ENCODE data around the gene MOCS3. TPM values are rescaled to one million over a fixed set of nuclear protein-coding genes. Genes with fewer than 3 reads are reported as not detected.
"Not testable (repeated sequence)": the region's sequence is repeated elsewhere in the genome, so short reads cannot be mapped to it uniquely, and the experiment has no call there.

The MOCS3 gene
- total RNA-seq, 1 experiment from 2014 or later, result 13.2 TPM

DNA sequence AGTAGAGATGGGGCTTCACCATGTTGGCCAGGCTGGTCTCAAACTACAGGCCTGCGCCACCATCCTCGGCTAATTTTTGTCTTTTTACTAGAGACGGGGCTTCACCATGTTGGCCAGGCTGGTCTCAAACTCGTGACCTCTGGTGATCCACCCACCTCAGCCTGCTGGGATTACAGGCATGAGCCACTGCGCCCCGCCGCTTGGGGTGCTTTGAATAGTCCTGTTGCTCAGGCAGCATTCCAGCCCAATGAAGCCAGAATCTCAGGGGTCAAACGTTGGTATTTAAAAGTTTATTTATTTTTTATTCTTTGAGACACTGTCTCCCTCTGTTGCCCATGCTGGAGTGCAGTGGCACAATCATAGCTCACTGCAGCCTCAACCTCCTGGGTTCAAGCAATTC is 11.3 kb downstream of the MOCS3 start:
- Mint-ChIP-seq H3K36me3 (ENCODE audit: insufficient read depth, unreplicated experiment) (no peaks in the 10 kb centered on the region), H3K27ac (ENCODE audit: unreplicated experiment) (no peak overlapping the region), H3K27me3 (ENCODE audit: unreplicated experiment) (peaks cover 79% of the 10 kb centered on the region), H3K9me3 (ENCODE audit: low read depth, unreplicated experiment) (no peaks in the 10 kb centered on the region), H3K4me3 (ENCODE audit: low read depth, unreplicated experiment) (no peak overlapping the region), H3K4me1 (ENCODE audit: low read depth, unreplicated experiment) (no peaks in the 10 kb centered on the region)
- DNase-seq, result no peak
- TF ChIP-seq CTCF (IDR thresholded peaks at IDR 0.05; ENCODE audit: unreplicated experiment), result no peak
- BruUV-seq (replicated peaks), result no TSS peak
- CTCF ChIA-PET, result interaction anchor here (0.7 kb wide), 1 partner anchor 11 kb away, joined by 3 read pairs; no protein-coding TSS in a partner anchor
- intact Hi-C loops (cut with micrococcal nuclease; ENCODE audit: unreplicated experiment), result no loop called here

DNA sequence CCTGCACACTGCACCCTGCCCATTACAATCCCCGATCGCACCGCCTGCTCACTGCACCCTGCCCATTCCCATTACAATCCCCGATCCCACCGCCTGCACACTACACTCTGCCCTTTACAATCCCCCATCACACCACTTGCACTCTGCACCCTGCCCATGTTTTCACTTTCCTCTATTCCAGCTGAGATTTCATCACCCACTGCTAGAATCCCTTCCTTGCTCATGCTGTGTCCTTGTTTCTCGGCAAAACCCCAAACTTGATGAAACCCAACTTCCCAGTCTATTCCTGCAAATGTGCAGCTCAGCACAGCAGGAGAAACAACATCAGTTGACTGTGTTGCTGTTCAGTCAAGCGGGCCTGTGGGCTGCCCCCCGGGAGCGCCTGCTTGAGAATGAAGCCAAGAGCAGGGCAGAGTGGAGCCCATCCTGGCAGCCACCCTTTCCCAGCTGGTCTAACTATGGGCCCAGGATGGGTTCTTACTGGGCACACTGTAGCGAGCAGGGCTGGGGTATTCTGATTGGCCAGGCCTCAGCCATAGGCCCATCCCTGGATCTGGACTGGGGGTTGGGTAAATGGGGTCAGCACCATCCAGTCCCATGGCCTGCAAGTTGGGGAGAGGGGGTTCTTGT is 17.2 kb downstream of the MOCS3 start:
- H3K4me3 Mint-ChIP-seq (ENCODE audit: low read depth, unreplicated experiment), result no peak overlapping the region
- H3K9me3 Mint-ChIP-seq (ENCODE audit: low read depth, unreplicated experiment), result no peaks in the 10 kb centered on the region
- no peak for DNase-seq
- no peak for TF ChIP-seq CTCF (IDR thresholded peaks at IDR 0.05; ENCODE audit: unreplicated experiment)
- no peak overlapping the region for H3K27ac Mint-ChIP-seq (ENCODE audit: unreplicated experiment)
- peaks cover 29% of the 10 kb centered on the region for H3K4me1 Mint-ChIP-seq (ENCODE audit: low read depth, unreplicated experiment)
- peaks cover 86% of the 10 kb centered on the region for H3K27me3 Mint-ChIP-seq (ENCODE audit: unreplicated experiment)
- intact Hi-C loops (cut with micrococcal nuclease; ENCODE audit: unreplicated experiment), result no loop called here
- no TSS peak for BruUV-seq (replicated peaks)
- CTCF ChIA-PET, result interaction anchor here (1.1 kb wide), 1 partner anchor 11 kb away, joined by 3 read pairs; no protein-coding TSS in a partner anchor
- H3K36me3 Mint-ChIP-seq (ENCODE audit: insufficient read depth, unreplicated experiment), result peaks cover 8% of the 10 kb centered on the region

- CTCF ChIA-PET, result interaction anchor here (0.6 to 0.8 kb wide), 2 partner anchors 10 to 143 kb away, joined by 3 to 5 read pairs; no protein-coding TSS in a partner anchor
- peaks cover 82% of the 10 kb centered on the region for H3K27me3 Mint-ChIP-seq (ENCODE audit: unreplicated experiment)
- no peak overlapping the region for H3K4me3 Mint-ChIP-seq (ENCODE audit: low read depth, unreplicated experiment)
- no peak for DNase-seq
- H3K36me3 Mint-ChIP-seq (ENCODE audit: insufficient read depth, unreplicated experiment), result peaks cover 8% of the 10 kb centered on the region
- peaks cover 34% of the 10 kb centered on the region for H3K4me1 Mint-ChIP-seq (ENCODE audit: low read depth, unreplicated experiment)
- H3K27ac Mint-ChIP-seq (ENCODE audit: unreplicated experiment), result no peak overlapping the region
- intact Hi-C loops (cut with micrococcal nuclease; ENCODE audit: unreplicated experiment), result no loop called here
- no TSS peak for BruUV-seq (replicated peaks)
- TF ChIP-seq CTCF (IDR thresholded peaks at IDR 0.05; ENCODE audit: unreplicated experiment), result no peak
- H3K9me3 Mint-ChIP-seq (ENCODE audit: low read depth, unreplicated experiment), result no peaks in the 10 kb centered on the region
Observed at GRCh38 chr20:50977066-50978021, 18.7 kb downstream of the MOCS3 start.

- H3K36me3 Mint-ChIP-seq (ENCODE audit: insufficient read depth, unreplicated experiment); intact Hi-C loops (cut with micrococcal nuclease; ENCODE audit: unreplicated experiment); H3K4me3 Mint-ChIP-seq (ENCODE audit: low read depth, unreplicated experiment); H3K9me3 Mint-ChIP-seq (ENCODE audit: low read depth, unreplicated experiment); BruUV-seq (replicated peaks); DNase-seq; H3K27ac Mint-ChIP-seq (ENCODE audit: unreplicated experiment): not testable (repeated sequence)
- peaks cover 40% of the 10 kb centered on the region for H3K4me1 Mint-ChIP-seq (ENCODE audit: low read depth, unreplicated experiment)
- CTCF ChIA-PET, result interaction anchor here (0.8 kb wide), 1 partner anchor 9 kb away, joined by 3 read pairs; no protein-coding TSS in a partner anchor
- H3K27me3 Mint-ChIP-seq (ENCODE audit: unreplicated experiment), result peaks cover 82% of the 10 kb centered on the region
Observed at GRCh38 chr20:50978533-50978932, 19.9 kb downstream of the MOCS3 start.

Measured in Calu3 (cell line).